Measurements from ENCODE around the gene NAV2. TPM values are rescaled to one million over a fixed set of nuclear protein-coding genes. Genes with fewer than 3 reads are reported as not detected.

NAV2 gene
- total RNA-seq, 4 donors from 2014 or later: 9.6 to 40.0 (median 23.1) TPM

GRCh38 chr11:19970944-19971343, 258.3 kb downstream of the NAV2 start:
- WGBS, 2 donors (ENCODE audit: low coverage in 1 of 2): 72% methylated on average over 4 of the region's 4 CpGs; no CpG with 5 or more reads in 1 of the 2 donors
- Histone ChIP-seq H3K4me3 (no peak overlapping the region), H3K4me1 (no peaks in the 10 kb centered on the region), H3K27ac (no peak overlapping the region), H3K36me3 (no peaks in the 10 kb centered on the region), H3K9me3 (no peaks in the 10 kb centered on the region), H3K27me3 (no peaks in the 10 kb centered on the region)
- in situ Hi-C loops (cut with MboI; ENCODE audit: low pct_ligation_motif_present in 1 of 4, low pct_unique_long_range_greater_than_20kb in 1 of 4, low sequenced_read_pairs in 3 of 4): loop anchor here in 3 of 4 donors (25.0 kb wide), 3 partner anchors 141 to 366 kb away; no protein-coding TSS in a partner anchor
- DNase-seq: no peak
- TF ChIP-seq EP300 (IDR thresholded peaks at IDR 0.05; ENCODE audit: low read depth) (no peak), POLR2AphosphoS5 (IDR thresholded peaks at IDR 0.05) (no peak), CTCF (IDR thresholded peaks at IDR 0.05) (no peak), POLR2A (IDR thresholded peaks at IDR 0.05) (no peak)
- intact Hi-C loops (cut with DNase I; ENCODE audit: low total_unique reads): no loop called here

GRCh38 chr11:19972091-19972490, 259.5 kb downstream of the NAV2 start:
- TF ChIP-seq CTCF (IDR thresholded peaks at IDR 0.05) (no peak), EP300 (IDR thresholded peaks at IDR 0.05; ENCODE audit: low read depth) (no peak)
- WGBS, 2 donors (ENCODE audit: low coverage in 1 of 2): 74% methylated on average over 2 of the region's 2 CpGs; no CpG with 5 or more reads in 1 of the 2 donors
- DNase-seq: no peak
- Histone ChIP-seq H3K27me3 (no peaks in the 10 kb centered on the region), H3K27ac (no peak overlapping the region), H3K4me1 (no peaks in the 10 kb centered on the region), H3K9me3 (no peaks in the 10 kb centered on the region), H3K36me3 (no peaks in the 10 kb centered on the region), H3K4me3 (no peak overlapping the region)
- in situ Hi-C loops (cut with MboI; ENCODE audit: low pct_ligation_motif_present in 1 of 4, low pct_unique_long_range_greater_than_20kb in 1 of 4, low sequenced_read_pairs in 3 of 4) (loop anchor here in 3 of 4 donors (25.0 kb wide), 3 partner anchors 140 to 365 kb away; no protein-coding TSS in a partner anchor), intact Hi-C loops (cut with DNase I; ENCODE audit: low total_unique reads) (no loop called here)

- TF ChIP-seq EP300 (IDR thresholded peaks at IDR 0.05; ENCODE audit: low read depth) (no peak), POLR2A (IDR thresholded peaks at IDR 0.05) (no peak)
- no peak overlapping the region for H3K27ac ChIP-seq
- 91% methylated on average over 1 of the region's 1 CpG; no CpG with 5 or more reads in 1 of the 2 donors for WGBS, 2 donors (ENCODE audit: low coverage in 1 of 2)
- no peaks in the 10 kb centered on the region for H3K9me3 ChIP-seq
- intact Hi-C loops (cut with DNase I; ENCODE audit: low total_unique reads) (no loop called here), in situ Hi-C loops (cut with MboI; ENCODE audit: low pct_ligation_motif_present in 1 of 4, low pct_unique_long_range_greater_than_20kb in 1 of 4, low sequenced_read_pairs in 3 of 4) (loop anchor here in 3 of 4 donors (25.0 kb wide), 3 partner anchors 140 to 365 kb away; no protein-coding TSS in a partner anchor)
- no peak overlapping the region for H3K4me3 ChIP-seq
- DNase-seq: no peak
- no peaks in the 10 kb centered on the region for H3K4me1 ChIP-seq
- H3K27me3 ChIP-seq: no peaks in the 10 kb centered on the region
- H3K36me3 ChIP-seq: no peaks in the 10 kb centered on the region
Observed at GRCh38 chr11:19972651-19973050, 260.0 kb downstream of the NAV2 start.

- H3K27ac ChIP-seq: no peak overlapping the region
- no peaks in the 10 kb centered on the region for H3K9me3 ChIP-seq
- no peak overlapping the region for H3K4me3 ChIP-seq
- no peaks in the 10 kb centered on the region for H3K36me3 ChIP-seq
- H3K4me1 ChIP-seq: no peaks in the 10 kb centered on the region
- in situ Hi-C loops (cut with MboI; ENCODE audit: low pct_ligation_motif_present in 1 of 4, low pct_unique_long_range_greater_than_20kb in 1 of 4, low sequenced_read_pairs in 3 of 4) (loop anchor here in 3 of 4 donors (25.0 kb wide), 3 partner anchors 139 to 364 kb away; no protein-coding TSS in a partner anchor), intact Hi-C loops (cut with DNase I; ENCODE audit: low total_unique reads) (no loop called here)
- WGBS, 2 donors (ENCODE audit: low coverage in 1 of 2): 94 to 96% methylated on average over 5 of the region's 5 CpGs
- no peaks in the 10 kb centered on the region for H3K27me3 ChIP-seq
- no peak for TF ChIP-seq EP300 (IDR thresholded peaks at IDR 0.05; ENCODE audit: low read depth)
- TF ChIP-seq POLR2A (IDR thresholded peaks at IDR 0.05): no peak
- no peak for TF ChIP-seq POLR2AphosphoS5 (IDR thresholded peaks at IDR 0.05)
- no peak for TF ChIP-seq CTCF (IDR thresholded peaks at IDR 0.05)
- DNase-seq: no peak
Observed at GRCh38 chr11:19973136-19973635, 260.5 kb downstream of the NAV2 start.

Measured in transverse colon (tissue), 4 donors.